Measurements from ENCODE around the gene GAB2.
"Not testable (repeated sequence)": the region's sequence is repeated elsewhere in the genome, so short reads cannot be mapped to it uniquely, and the experiment has no call there.

Gene GAB2

DNA sequence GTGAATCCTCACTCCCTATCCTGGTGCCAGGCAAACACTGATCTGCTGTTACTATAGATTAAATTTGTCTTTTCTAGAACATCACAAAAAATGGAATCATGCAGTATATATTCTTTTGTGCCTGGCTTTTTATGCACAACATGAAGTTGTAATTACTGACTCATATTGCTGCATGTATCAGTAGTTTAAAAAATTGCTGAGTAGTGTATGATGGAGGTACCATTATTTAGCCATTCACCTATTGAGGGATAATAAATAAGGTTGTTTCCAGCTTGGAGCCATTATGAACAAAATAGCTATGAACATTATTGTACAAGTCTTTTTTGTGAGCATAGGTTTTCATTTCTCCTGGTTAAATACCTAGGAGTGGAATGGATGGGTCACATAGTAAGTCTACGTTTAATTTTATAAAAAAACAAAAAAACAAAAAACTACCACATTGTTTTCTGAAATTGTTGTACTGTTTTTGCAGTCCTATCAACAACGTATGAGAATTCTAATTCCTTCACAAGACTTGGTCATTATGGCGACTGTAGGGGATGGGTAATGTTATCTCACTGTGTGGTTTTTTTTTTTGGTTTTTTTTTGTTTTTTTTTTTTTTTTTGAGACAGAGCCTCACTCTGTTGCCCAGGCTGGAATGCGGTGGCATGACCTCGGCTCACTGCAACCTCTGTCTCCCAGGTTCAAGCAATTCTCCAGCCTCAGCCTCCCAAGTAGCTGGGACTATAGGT, 117.3 kb downstream of the GAB2 start:
- DNase-seq, result no peak

DNA sequence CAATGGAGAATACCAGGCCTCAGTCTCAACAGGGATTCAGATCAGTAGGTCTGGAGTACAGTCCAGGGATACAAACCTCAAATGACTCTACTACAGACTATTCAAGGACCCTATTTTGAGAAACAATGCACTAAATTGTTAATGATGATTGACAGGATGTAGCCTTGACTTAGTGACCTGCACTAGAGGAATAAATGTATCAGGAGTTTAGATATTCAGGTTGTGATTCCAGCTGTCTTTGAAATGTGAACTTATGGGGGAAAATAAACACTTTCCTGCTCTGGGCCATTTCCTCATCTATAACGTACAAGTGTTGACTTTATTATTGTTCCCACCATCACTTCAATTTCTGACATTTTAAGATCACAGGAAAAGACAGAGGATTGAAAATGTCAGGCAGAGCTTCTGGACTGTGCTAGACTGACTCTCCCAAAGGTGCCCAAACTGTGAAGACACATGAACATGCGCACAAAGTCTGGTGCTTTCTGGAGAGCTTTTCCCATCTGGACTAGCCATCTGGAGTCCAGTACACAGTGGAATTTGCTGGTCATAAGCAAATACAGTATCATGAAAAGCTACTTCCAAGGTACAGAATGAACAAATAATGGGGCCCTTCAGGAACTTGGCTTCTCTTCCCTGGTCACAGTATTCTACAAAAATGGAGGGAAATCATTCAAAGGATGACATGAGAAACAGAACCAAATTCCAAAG, 118.5 kb downstream of the GAB2 start:
- no peak for DNase-seq

- DNase-seq, result no peak
Observed at GRCh38 chr11:78298291-78298771, 119.3 kb downstream of the GAB2 start.

GRCh38 chr11:78295991-78296930, 121.4 kb downstream of the GAB2 start:
- DNase-seq, result no peak

- DNase-seq, result no peak
Observed at GRCh38 chr11:78295347-78295746, 122.3 kb downstream of the GAB2 start.

GRCh38 chr11:78294100-78294499, 123.5 kb downstream of the GAB2 start:
- not testable (repeated sequence) for DNase-seq

GRCh38 chr11:78293536-78293935, 124.1 kb downstream of the GAB2 start:
- no peak for DNase-seq

GRCh38 chr11:78292109-78292803, 125.4 kb downstream of the GAB2 start:
- no peak for DNase-seq

DNA sequence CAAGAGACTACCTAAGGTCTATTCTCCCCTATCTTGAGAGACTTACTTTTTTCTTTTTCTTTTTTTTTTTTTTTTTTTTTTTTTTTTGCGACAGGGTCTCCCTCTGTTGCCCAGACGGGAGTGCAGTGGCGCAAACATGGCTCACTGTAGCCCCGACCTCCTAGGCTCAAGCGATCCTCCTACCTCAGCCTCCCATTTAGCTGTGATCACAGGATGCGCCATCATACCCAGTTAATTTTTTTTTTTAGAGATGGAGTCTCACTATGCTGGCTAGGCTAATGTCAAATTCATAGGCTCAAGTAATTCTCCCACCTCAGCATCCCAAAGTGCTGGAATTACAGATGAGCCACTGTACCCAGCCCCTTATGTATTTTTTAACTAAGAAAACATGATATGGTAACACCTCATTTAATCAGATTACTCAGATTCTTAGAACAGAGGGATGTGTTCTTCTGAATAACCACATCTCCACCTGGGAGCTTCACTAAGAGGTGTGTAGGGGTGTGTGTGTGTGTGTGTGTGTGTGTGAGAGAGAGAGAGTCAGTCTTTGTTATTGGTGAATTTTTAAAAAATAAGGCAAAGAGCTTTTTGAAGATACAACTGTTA, 126.0 kb downstream of the GAB2 start:
- no peak for DNase-seq

DNA sequence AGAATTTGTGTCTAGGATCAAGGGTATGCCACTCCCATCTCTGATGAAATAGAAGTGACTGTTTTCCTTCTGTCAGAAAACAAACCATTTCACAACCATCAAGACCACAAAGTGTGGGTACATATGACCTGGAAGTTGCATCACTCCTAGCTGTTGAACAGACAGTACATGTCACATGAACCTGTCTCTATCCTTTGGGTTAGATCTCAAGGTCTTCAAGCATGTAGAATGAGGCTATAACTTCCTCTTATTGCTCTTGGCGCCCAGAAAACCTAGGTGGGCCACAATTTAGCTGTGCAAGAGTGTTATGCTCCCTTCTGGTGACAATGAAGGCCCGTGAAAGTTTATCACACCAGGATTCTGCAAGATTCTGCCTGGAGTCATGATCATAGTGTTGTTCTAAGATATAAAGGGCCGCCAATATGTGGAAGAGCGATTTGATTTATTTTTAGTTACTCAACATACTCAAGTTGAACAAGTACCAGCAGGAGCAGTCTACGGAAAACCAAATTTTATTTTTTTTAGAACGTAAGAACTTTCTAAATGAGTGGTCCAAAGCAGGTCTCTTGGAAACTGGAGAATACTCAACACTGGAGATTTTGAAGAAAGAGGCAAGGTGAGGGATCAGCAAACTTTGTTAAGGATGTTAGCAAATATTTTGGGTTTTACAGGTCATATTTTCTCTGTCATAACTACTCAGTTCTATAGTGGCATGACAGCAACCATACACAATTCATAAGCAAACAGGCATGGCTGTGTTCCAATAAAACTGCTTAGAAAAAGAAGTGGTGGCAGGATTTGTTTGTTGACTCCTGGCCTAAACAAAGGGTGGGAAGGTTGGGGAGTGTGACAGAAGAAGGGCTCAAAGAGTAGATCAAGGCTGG, 127.1 kb downstream of the GAB2 start:
- DNase-seq, result no peak

DNA sequence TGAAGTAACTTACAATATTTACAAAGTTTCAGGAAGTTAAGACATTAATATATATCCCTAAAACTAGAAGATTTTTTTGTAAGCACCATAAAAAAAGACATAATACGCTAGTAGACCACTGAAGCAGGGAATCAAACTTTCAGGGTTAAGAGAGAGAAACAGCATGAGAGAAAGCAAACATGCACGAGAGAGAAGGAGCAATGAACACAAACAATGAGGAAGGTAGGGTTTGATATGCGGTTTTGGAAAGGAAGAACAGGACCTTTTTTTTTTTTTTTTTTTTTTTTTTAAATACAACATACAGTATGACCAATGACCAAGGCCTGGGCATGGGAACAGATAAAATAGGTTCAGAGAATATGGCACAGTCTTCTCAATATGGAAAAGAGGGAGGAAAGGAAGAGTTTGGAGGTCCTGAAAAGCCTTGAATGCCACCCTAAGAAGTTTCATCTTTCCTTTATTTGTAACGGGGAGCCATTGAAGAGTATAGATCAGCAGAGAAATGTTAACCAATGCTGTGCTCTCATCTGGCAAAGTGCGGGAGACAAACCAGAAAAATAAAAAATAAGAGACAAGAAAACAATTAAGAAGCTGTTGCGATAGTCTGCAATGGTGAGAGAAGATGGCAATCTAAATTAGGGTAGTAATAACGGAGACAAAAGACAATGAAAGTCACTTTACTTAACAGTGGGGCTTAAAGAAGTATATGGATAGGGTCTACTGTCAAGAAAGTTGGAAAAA, 127.9 kb downstream of the GAB2 start:
- DNase-seq, result no peak

- no peak for DNase-seq
Observed at GRCh38 chr11:78284260-78284659, 133.4 kb downstream of the GAB2 start.

DNA sequence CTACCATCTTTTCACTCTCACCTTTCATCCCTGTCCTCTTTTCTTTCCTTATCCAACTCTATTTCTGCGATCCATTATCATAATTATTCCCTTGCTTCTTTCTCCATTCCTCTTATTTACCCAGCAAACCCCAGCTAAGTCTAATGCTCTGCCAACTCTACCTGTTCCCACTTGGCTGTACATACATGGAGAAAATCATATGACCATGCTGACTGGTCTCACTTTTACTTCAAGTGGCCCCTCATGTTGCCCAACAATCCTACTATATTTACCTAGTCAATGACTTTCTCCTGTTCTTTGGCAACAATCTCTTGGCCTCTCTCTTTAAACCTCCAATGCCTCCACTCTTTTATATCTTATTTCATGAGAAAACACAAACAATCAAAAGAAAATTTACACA, 134.8 kb downstream of the GAB2 start:
- DNase-seq, result no peak

DNA sequence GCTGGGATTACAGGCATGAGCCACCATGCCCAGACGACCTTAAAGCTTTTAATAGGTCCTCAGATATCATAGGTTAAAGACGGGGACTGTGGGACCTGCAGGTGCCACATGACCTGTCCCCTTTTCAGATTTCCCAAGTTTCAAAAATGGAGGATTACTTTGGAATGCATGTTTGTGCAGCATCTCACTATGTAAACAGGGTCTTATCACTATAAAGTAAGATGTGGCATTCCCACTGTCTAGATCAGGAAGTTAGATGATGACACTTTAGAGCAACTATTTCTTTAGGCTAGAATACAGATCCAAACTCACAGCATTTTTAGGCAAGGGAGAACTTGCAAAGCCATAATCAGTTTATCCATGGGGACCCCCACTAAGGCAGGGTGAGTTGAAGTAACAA, 136.1 kb downstream of the GAB2 start:
- DNase-seq, result no peak

DNA sequence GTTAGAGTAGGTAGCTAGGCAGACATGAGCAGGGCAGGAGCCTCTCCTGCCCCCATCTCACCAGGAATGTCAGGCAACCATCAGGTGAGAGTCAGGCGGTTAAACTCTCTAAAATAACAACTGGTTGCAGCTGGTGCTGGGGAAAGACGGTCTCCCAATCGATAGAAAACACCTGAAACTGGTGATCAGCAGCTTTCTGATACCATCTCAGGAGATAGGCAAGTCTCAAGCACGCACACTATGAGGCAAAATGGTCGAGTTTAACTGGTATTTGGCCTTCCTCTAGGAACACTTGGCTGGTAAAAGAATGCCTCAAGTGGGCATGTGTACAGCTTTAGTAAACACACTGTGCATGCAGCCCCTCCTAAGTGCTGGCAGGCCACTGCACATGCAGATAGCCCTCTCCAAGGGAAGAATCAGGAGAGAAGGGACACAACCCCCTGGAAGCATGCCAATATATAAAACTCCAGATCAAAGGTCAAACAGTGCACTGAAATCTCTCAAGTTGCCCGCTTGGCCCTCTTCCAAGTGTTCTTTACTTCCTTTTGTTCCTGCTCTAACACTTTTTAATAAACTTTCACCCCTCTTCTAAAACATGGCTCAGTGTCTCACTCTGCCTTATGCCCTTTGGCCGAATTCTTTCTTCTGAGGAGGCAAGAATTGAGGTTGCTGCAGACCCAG, 140.2 kb downstream of the GAB2 start:
- no peak for DNase-seq

GRCh38 chr11:78276311-78276710, 141.3 kb downstream of the GAB2 start:
- no peak for DNase-seq

- DNase-seq, result no peak
Observed at GRCh38 chr11:78274739-78275138, 142.9 kb downstream of the GAB2 start.

GRCh38 chr11:78272625-78273269, 144.9 kb downstream of the GAB2 start:
- not testable (repeated sequence) for DNase-seq

GRCh38 chr11:78271801-78272200, 145.8 kb downstream of the GAB2 start:
- DNase-seq, result not testable (repeated sequence)
